ENCODE measurements around the gene WDFY3.

Gene WDFY3

GRCh38 chr4:84952776-84953175 lies 13.7 kb downstream of the WDFY3 start:
- no peak for DNase-seq (ENCODE audit: low read depth in 1 of 2, low spot score in 1 of 2)

- DNase-seq (ENCODE audit: low read depth in 1 of 2, low spot score in 1 of 2), result no peak
These were observed 14.5 kb downstream of the WDFY3 start for GRCh38 chr4:84952004-84952403.

GRCh38 chr4:84948056-84948455 lies 18.4 kb downstream of the WDFY3 start:
- DNase-seq (ENCODE audit: low read depth in 1 of 2, low spot score in 1 of 2), result no peak

GRCh38 chr4:84944947-84945346 lies 21.5 kb downstream of the WDFY3 start:
- DNase-seq (ENCODE audit: low read depth in 1 of 2, low spot score in 1 of 2), result no peak

GRCh38 chr4:84940960-84941359 lies 25.5 kb downstream of the WDFY3 start:
- DNase-seq (ENCODE audit: low read depth in 1 of 2, low spot score in 1 of 2), result no peak

- no peak for DNase-seq (ENCODE audit: low read depth in 1 of 2, low spot score in 1 of 2)
These were observed 27.4 kb downstream of the WDFY3 start for GRCh38 chr4:84939113-84939512.

GRCh38 chr4:84938316-84938715 lies 28.2 kb downstream of the WDFY3 start:
- no peak for DNase-seq (ENCODE audit: low read depth in 1 of 2, low spot score in 1 of 2)

GRCh38 chr4:84937381-84937977 lies 29.0 kb downstream of the WDFY3 start:
- DNase-seq (ENCODE audit: low read depth in 1 of 2, low spot score in 1 of 2), result no peak

- no peak for DNase-seq (ENCODE audit: low read depth in 1 of 2, low spot score in 1 of 2)
These were observed 30.4 kb downstream of the WDFY3 start for GRCh38 chr4:84936123-84936522.

- DNase-seq (ENCODE audit: low read depth in 1 of 2, low spot score in 1 of 2), result no peak
These were observed 34.0 kb downstream of the WDFY3 start for GRCh38 chr4:84932462-84932861.

GRCh38 chr4:84931961-84932360 lies 34.5 kb downstream of the WDFY3 start:
- DNase-seq (ENCODE audit: low read depth in 1 of 2, low spot score in 1 of 2), result no peak

GRCh38 chr4:84931274-84931673 lies 35.2 kb downstream of the WDFY3 start:
- no peak for DNase-seq (ENCODE audit: low read depth in 1 of 2, low spot score in 1 of 2)

GRCh38 chr4:84928089-84928488 lies 38.4 kb downstream of the WDFY3 start:
- DNase-seq (ENCODE audit: low read depth in 1 of 2, low spot score in 1 of 2), result no peak

- no peak for DNase-seq (ENCODE audit: low read depth in 1 of 2, low spot score in 1 of 2)
These were observed 39.1 kb downstream of the WDFY3 start for GRCh38 chr4:84927428-84927827.

- no peak for DNase-seq (ENCODE audit: low read depth in 1 of 2, low spot score in 1 of 2)
These were observed 40.9 kb downstream of the WDFY3 start for GRCh38 chr4:84925558-84925957.

- no peak for DNase-seq (ENCODE audit: low read depth in 1 of 2, low spot score in 1 of 2)
These were observed 42.1 kb downstream of the WDFY3 start for GRCh38 chr4:84924434-84924833.

- DNase-seq (ENCODE audit: low read depth in 1 of 2, low spot score in 1 of 2), result no peak
These were observed 45.9 kb downstream of the WDFY3 start for GRCh38 chr4:84920617-84921016.

- DNase-seq (ENCODE audit: low read depth in 1 of 2, low spot score in 1 of 2), result no peak
These were observed 48.5 kb downstream of the WDFY3 start for GRCh38 chr4:84917869-84918600.

GRCh38 chr4:84917086-84917821 lies 49.2 kb downstream of the WDFY3 start:
- no peak for DNase-seq (ENCODE audit: low read depth in 1 of 2, low spot score in 1 of 2)

- no peak for DNase-seq (ENCODE audit: low read depth in 1 of 2, low spot score in 1 of 2)
These were observed 50.3 kb downstream of the WDFY3 start for GRCh38 chr4:84916227-84916626.

- no peak for DNase-seq (ENCODE audit: low read depth in 1 of 2, low spot score in 1 of 2)
These were observed 51.1 kb downstream of the WDFY3 start for GRCh38 chr4:84915396-84915780.

GRCh38 chr4:84914686-84915395 lies 51.6 kb downstream of the WDFY3 start:
- no peak for DNase-seq (ENCODE audit: low read depth in 1 of 2, low spot score in 1 of 2)
